ENCODE results near the gene LRCH1. TPM values are rescaled to one million over a fixed set of nuclear protein-coding genes. Genes with fewer than 3 reads are reported as not detected.

LRCH1 gene
- polyA plus RNA-seq, 1 donor from 2014 or later: 7.6 TPM

- Mint-ChIP-seq H3K4me3 (peak overlapping the region in 1 of 4 donors; percentile 68), H3K36me3 (peaks cover 8% of the 10 kb centered on the region), H3K9me3 (no peaks in the 10 kb centered on the region), H3K27me3 (no peaks in the 10 kb centered on the region), H3K4me1 (peaks cover 11 to 17% (median 13%) of the 10 kb centered on the region in 3 donors), H3K27ac (peak overlapping the region in 1 of 3 donors; percentile 43)
These were observed 134.8 kb downstream of the LRCH1 start for GRCh38 chr13:46687810-46688209.

DNA sequence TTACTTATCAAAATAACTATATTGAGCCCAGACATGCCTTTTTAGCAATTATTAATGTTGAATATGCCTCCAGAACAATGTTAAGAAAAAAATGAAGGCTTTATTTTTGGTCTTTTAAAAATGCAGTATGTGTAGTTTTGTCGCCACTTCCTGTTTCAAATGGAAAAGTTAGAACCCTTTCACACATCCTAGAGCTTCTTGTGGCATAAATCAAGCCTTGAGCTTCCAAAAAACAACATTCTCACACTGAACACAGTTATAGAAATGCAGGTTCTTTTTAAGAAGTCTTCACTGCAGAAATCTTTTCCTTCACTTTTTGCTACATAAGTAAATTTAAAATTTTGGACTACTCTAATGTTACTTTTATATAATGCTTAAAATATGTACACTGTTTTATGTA lies 135.3 kb downstream of the LRCH1 start:
- peaks cover 8% of the 10 kb centered on the region for H3K36me3 Mint-ChIP-seq
- H3K9me3 Mint-ChIP-seq: no peaks in the 10 kb centered on the region
- H3K27me3 Mint-ChIP-seq: no peaks in the 10 kb centered on the region
- no peak overlapping the region for H3K4me3 Mint-ChIP-seq
- H3K4me1 Mint-ChIP-seq: peaks cover 11 to 17% (median 13%) of the 10 kb centered on the region in 3 donors
- no peak overlapping the region for H3K27ac Mint-ChIP-seq

DNA sequence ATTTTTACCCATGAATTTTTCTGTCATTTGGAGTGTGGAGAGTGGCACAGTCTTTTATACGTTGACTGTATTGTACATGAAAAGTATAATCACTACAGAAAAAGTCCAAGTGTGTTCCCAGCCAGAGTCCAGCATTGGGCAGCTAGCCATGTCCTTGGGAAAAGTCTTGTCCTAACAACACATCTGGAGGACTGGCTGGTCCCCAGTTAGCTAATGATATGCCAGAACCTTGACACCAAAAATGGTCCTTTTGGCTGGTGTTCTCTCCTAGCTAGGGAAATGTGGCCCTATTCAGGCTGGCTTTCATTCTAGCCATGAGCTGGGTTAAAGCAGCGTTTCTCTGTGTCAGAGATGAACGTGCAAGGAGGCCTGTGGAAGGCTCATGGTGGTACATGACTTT lies 145.0 kb downstream of the LRCH1 start:
- peaks cover 5% of the 10 kb centered on the region for H3K36me3 Mint-ChIP-seq
- no peaks in the 10 kb centered on the region for H3K9me3 Mint-ChIP-seq
- no peaks in the 10 kb centered on the region for H3K4me1 Mint-ChIP-seq
- no peak overlapping the region for H3K4me3 Mint-ChIP-seq
- no peak overlapping the region for H3K27ac Mint-ChIP-seq
- H3K27me3 Mint-ChIP-seq: no peaks in the 10 kb centered on the region

DNA sequence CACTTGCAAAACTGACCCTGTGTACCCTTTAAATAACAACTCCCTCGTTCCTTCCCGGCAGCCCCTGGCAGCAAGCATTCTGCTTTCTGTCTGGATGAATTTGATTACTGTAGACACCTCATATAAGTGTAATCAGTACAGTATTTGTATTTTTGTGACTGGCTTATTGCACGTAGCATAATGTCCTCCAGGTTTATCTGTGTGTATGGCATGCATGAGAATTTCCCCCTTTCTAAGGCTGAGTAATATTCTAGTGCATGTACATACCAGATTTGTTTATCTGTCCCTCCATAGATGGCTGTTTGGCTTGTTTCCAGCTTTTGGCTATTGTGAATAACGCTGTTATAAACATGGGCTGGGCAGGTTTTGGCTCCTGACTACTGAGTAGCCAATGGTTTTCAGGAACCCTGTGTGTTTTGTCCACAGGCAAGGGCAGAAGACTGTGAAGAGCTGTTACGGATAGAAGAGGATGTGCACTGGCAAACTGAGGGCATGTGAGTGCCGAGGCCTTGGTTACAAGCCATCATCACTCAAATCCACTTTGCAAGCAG lies 146.0 kb downstream of the LRCH1 start:
- Mint-ChIP-seq H3K27me3 (no peaks in the 10 kb centered on the region), H3K4me3 (no peak overlapping the region), H3K4me1 (no peaks in the 10 kb centered on the region), H3K27ac (no peak overlapping the region), H3K9me3 (no peaks in the 10 kb centered on the region), H3K36me3 (peaks cover 5% of the 10 kb centered on the region)

DNA sequence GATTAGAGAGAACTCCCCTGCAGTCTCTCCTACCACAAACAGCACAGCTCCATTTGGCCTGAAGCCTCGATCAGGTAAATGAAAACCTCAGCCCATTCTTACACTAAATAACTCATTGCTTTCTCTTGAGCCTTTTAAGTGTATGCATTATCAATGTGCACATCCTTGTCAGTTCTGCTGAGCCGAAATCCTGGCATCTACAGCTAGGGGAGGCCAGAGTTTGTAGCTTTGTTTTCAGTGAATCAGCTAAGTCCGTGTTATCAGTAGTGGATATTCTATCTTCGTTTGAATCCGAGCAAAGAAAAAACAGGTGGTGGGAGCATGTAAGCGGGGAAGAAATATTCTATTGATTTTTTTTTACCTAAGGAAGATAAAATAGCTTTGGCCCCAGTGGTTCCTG lies 159.6 kb downstream of the LRCH1 start:
- peak overlapping the region in 1 of 3 donors; percentile 14 for H3K27ac Mint-ChIP-seq

GRCh38 chr13:46715363-46715762 lies 162.4 kb downstream of the LRCH1 start:
- no peak overlapping the region for H3K4me3 Mint-ChIP-seq
- H3K27ac Mint-ChIP-seq: no peak overlapping the region
- H3K4me1 Mint-ChIP-seq: peaks cover 0 to 9% (median 2%) of the 10 kb centered on the region in 3 donors
- H3K27me3 Mint-ChIP-seq: no peaks in the 10 kb centered on the region
- H3K9me3 Mint-ChIP-seq: no peaks in the 10 kb centered on the region
- H3K36me3 Mint-ChIP-seq: no peaks in the 10 kb centered on the region

More for the DNA sequence above, 159.6 kb downstream of the LRCH1 start:
- Mint-ChIP-seq H3K4me1 (peaks cover 0 to 2% (median 0%) of the 10 kb centered on the region in 3 donors), H3K9me3 (no peaks in the 10 kb centered on the region), H3K36me3 (no peaks in the 10 kb centered on the region), H3K4me3 (no peak overlapping the region), H3K27me3 (no peaks in the 10 kb centered on the region)

GRCh38 chr13:46716821-46717220 lies 163.9 kb downstream of the LRCH1 start:
- H3K27me3 Mint-ChIP-seq: no peaks in the 10 kb centered on the region
- peaks cover 2 to 9% (median 3%) of the 10 kb centered on the region in 3 donors for H3K4me1 Mint-ChIP-seq
- no peaks in the 10 kb centered on the region for H3K9me3 Mint-ChIP-seq
- no peak overlapping the region for H3K27ac Mint-ChIP-seq
- H3K36me3 Mint-ChIP-seq: no peaks in the 10 kb centered on the region
- H3K4me3 Mint-ChIP-seq: no peak overlapping the region

GRCh38 chr13:46717275-46717674 lies 164.3 kb downstream of the LRCH1 start:
- Mint-ChIP-seq H3K4me3 (no peak overlapping the region), H3K36me3 (no peaks in the 10 kb centered on the region), H3K27me3 (no peaks in the 10 kb centered on the region), H3K27ac (no peak overlapping the region), H3K4me1 (peaks cover 2 to 9% (median 3%) of the 10 kb centered on the region in 3 donors), H3K9me3 (no peaks in the 10 kb centered on the region)

GRCh38 chr13:46717856-46718255 lies 164.9 kb downstream of the LRCH1 start:
- Mint-ChIP-seq H3K27me3 (no peaks in the 10 kb centered on the region), H3K4me3 (no peak overlapping the region), H3K9me3 (no peaks in the 10 kb centered on the region), H3K36me3 (no peaks in the 10 kb centered on the region), H3K4me1 (peaks cover 2 to 9% (median 3%) of the 10 kb centered on the region in 3 donors), H3K27ac (peak overlapping the region in 1 of 3 donors; percentile 64)

GRCh38 chr13:46720189-46720588 lies 167.2 kb downstream of the LRCH1 start:
- H3K4me3 Mint-ChIP-seq: no peak overlapping the region
- H3K4me1 Mint-ChIP-seq: peaks cover 2 to 9% (median 3%) of the 10 kb centered on the region in 3 donors
- H3K9me3 Mint-ChIP-seq: no peaks in the 10 kb centered on the region
- peaks cover 9% of the 10 kb centered on the region for H3K36me3 Mint-ChIP-seq
- H3K27ac Mint-ChIP-seq: peak overlapping the region in 2 of 3 donors; percentile 2 to 19
- no peaks in the 10 kb centered on the region for H3K27me3 Mint-ChIP-seq

GRCh38 chr13:46721054-46721453 lies 168.1 kb downstream of the LRCH1 start:
- Mint-ChIP-seq H3K27ac (no peak overlapping the region), H3K27me3 (no peaks in the 10 kb centered on the region), H3K4me1 (peaks cover 2 to 9% (median 3%) of the 10 kb centered on the region in 3 donors), H3K9me3 (no peaks in the 10 kb centered on the region), H3K4me3 (no peak overlapping the region), H3K36me3 (peaks cover 11% of the 10 kb centered on the region)

- H3K4me1 Mint-ChIP-seq: no peaks in the 10 kb centered on the region
These were observed 173.4 kb downstream of the LRCH1 start for GRCh38 chr13:46726347-46726746.

DNA sequence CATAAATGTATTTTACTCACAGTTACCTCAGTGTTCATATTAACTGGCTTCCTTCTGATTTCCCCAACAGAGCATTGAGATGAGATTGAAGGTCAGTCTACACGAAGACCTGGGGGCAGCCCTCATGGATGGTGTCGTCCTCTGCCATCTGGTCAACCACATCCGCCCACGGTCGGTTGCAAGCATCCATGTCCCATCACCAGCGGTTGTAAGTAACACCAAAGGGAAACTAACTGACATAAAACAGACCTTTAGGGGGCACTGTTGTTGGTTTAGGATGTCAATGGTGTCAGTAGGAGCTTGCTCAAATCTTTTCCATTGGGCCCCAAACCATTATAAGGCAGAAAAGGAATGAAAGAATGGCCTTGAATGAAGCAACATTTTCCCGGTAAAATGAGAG lies 175.8 kb downstream of the LRCH1 start:
- H3K4me1 Mint-ChIP-seq: no peaks in the 10 kb centered on the region
- no peaks in the 10 kb centered on the region for H3K27me3 Mint-ChIP-seq
- no peaks in the 10 kb centered on the region for H3K9me3 Mint-ChIP-seq
- H3K27ac Mint-ChIP-seq: no peak overlapping the region
- H3K4me3 Mint-ChIP-seq: no peak overlapping the region
- peaks cover 8% of the 10 kb centered on the region for H3K36me3 Mint-ChIP-seq

More at GRCh38 chr13:46726347-46726746, 173.4 kb downstream of the LRCH1 start:
- peaks cover 11% of the 10 kb centered on the region for H3K36me3 Mint-ChIP-seq
- no peaks in the 10 kb centered on the region for H3K27me3 Mint-ChIP-seq
- H3K9me3 Mint-ChIP-seq: no peaks in the 10 kb centered on the region
- H3K27ac Mint-ChIP-seq: no peak overlapping the region
- no peak overlapping the region for H3K4me3 Mint-ChIP-seq

DNA sequence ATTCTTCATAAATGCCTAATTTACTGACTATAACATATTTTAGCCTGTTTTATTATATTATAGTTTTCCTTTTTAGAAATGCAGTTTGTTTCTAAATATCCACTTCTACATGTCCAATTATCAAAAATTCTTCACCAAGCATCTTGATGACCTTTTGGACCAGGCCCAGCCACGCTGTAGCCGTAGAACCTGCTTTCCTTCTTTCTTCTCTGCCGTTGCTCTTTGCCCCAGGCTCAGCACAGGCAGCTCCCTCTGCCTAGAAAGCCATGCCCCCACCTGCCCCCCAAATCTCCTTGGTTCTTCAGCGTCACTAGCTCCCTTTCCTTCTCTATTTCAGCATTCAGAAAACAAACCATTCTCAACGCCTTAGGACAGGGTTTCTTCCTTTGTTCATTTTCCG lies 178.6 kb downstream of the LRCH1 start:
- Mint-ChIP-seq H3K27me3 (no peaks in the 10 kb centered on the region), H3K27ac (no peak overlapping the region), H3K4me1 (no peaks in the 10 kb centered on the region), H3K36me3 (no peaks in the 10 kb centered on the region), H3K9me3 (no peaks in the 10 kb centered on the region), H3K4me3 (no peak overlapping the region)

DNA sequence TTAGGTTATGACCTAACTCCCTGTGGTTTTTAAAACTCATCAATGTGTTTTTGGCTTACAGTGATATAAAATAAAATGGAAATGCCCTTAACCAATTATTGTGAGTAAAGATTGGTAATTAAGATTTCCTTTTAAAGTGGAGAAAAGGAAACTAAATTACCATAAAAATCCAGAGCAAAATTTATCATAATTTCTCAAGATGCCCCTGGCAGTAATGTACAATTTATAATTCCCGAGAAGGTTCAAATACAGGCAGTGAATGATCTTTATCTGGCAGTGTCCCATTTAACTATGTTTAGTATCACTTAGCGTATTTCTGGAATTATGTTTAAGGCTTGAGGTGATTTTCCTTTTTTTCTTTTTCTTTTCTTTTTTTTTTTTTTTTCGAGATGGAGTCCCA lies 182.5 kb downstream of the LRCH1 start:
- Mint-ChIP-seq H3K27me3 (no peaks in the 10 kb centered on the region), H3K36me3 (no peaks in the 10 kb centered on the region), H3K9me3 (no peaks in the 10 kb centered on the region), H3K4me1 (no peaks in the 10 kb centered on the region), H3K4me3 (no peak overlapping the region), H3K27ac (no peak overlapping the region)

DNA sequence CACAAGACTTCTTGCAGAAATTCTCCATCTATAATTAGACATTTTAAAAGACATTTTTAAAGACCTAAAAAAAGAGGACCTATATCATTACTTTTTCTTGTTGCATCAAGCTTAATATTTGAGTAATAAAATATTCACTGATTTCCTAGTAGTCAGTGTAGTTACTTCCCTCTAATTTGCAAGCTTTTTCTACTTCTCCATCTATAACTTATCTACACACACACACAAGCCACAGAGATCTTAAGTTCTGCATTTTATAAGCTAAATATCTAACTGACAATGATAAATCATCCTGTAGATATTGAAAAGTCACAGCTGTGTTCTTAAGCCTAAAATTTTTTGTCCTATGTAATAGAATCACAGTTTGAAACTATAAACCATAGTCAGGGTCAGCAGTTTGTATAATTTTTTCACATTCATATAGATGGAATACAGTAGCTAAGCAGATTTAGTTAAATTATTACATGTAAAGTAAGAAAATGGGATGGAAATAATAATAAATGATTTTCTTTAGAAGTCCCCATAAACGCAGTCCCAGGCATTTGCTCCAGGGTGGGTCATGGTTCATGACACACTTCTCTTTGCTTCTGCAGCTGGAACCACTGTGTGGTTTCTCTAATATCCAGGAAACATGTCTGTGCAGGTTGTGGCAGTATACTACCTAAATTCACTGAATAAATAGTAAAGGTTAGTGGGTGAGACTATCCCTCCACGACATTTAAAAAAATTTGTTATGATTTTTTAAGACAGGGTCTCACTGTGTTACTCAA lies 183.8 kb downstream of the LRCH1 start:
- Mint-ChIP-seq H3K4me3 (no peak overlapping the region), H3K9me3 (no peaks in the 10 kb centered on the region), H3K27me3 (no peaks in the 10 kb centered on the region), H3K36me3 (no peaks in the 10 kb centered on the region), H3K4me1 (no peaks in the 10 kb centered on the region), H3K27ac (no peak overlapping the region)

All from IgD-negative memory B cell (primary cell).